GM20431 (cell line): ENCODE results near the gene PRRT4.

Source experiments
- in situ Hi-C: fragments of 300-500 bp; cut with MseI, MboI; formaldehyde crosslinking; loops from one replicate; pipeline ENCODE4 v1.15.0; 2020; ENCODE audit warnings: low sequenced_read_pairs; ENCODE audit not compliant: unreplicated experiment

The PRRT4 gene

GRCh38 chr7:128396357-128396756, 34.9 kb upstream of the PRRT4 start:
- in situ Hi-C loops: no loop called here

GRCh38 chr7:128395748-128396147, 34.3 kb upstream of the PRRT4 start:
- in situ Hi-C loops: no loop called here

GRCh38 chr7:128394904-128395496, 33.5 kb upstream of the PRRT4 start:
- in situ Hi-C loops: no loop called here

GRCh38 chr7:128393526-128394330, 32.2 kb upstream of the PRRT4 start:
- in situ Hi-C loops: no loop called here

- in situ Hi-C loops: no loop called here
Measured at GRCh38 chr7:128392446-128393327, 31.2 kb upstream of the PRRT4 start.

DNA sequence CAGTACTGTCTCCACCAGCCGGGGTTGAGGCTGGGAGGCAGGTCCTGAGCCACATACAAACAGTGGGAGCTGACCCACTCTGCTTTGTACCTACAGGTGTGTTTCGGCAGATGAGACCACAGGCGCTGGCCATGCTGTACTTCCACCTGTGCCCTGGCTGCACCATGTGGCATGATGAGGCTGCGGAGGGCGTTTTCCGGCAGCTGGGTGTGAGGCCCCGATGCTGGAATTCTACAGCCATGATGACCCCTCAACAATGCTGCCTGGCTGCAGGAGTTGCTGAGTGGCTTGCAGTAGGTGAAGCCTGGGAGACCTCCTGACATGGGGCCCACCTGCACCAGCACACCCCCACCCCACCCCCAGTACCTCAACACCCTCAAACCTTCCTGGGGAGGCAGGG, 30.3 kb upstream of the PRRT4 start:
- in situ Hi-C loops: no loop called here

DNA sequence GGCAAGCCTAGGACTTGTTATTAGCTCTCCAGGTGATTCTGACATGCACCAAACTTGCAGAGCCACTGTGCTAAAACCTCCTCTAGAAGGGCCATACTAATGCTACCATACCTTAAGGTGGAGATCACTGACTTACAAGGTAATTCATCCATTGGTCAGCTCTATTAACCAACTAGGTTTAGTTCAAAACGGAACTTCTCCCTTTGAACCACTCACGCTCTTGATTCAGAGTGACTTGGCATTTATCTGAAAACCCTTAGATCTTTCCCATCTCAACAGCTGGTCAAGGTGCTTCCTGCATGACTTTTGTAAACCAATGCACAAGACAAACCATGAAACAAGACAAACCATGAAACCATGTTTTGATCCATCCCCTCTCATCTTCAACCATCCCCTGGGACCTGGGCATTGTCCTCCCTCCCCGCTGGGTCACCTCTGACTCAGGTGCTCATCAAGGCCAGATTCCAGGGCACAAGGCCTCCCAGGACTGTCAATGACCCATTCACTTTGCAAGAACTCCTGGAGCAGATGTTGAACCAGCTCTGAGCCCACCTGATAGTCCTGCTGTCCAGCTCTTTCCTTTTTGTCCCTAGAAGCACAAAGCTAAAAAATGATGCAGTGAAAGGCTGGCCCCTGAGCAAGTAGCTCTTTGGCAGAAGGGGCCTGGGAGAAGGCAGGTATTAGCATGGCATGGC, 29.5 kb upstream of the PRRT4 start:
- in situ Hi-C loops: no loop called here

DNA sequence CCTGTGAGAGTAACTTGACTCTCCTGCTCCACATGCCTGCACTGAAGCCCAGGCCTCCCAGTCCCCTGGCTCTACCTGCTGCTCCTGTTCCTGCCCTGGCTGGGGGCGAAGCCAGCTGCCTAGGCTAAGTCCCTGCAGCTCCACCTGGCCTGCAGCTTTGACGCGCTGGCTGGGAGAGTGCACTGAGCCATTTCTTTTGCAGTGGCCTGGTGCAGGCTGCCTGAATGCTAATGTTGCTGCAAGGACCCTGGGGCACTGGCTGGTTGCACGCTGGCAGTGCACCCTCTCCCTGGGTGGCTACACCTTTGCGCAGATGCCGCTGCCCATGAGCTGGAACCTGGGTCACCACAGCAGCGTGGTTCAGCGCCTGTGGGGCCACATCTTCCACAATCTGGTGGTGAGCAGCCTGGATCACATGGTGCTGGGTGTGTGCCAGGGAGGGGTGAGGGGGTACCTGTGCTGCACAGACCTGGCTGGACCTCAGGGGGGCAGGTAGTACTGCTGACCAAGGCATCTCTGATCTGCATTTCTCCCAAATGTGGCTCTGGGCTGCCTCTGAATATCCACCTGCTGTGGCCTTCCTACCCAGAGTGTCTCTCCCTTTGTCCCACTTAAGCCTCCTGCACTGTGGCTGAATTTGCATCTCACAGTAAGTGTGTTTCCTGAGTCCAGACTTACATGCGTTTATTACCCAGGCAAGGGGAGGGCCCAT, 28.3 kb upstream of the PRRT4 start:
- in situ Hi-C loops: no loop called here

- in situ Hi-C loops: no loop called here
Measured at GRCh38 chr7:128389085-128389617, 27.7 kb upstream of the PRRT4 start.

DNA sequence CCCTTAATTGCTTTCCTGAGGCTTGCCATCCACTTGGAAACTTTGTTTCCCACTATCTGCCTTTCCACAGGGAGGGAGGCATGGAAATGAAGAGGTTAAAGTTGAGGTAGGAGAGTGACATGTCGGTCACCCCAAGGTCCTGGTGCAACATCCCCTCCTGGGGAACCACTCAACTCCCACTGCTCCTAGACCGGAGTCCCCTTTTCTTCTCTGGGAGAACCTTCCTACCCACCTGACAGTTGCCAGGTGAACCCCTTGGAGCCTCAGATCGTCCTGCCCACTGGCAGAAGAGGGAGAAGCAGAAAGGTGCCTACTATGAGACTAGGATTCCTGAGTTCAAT, 26.6 kb upstream of the PRRT4 start:
- in situ Hi-C loops: no loop called here

DNA sequence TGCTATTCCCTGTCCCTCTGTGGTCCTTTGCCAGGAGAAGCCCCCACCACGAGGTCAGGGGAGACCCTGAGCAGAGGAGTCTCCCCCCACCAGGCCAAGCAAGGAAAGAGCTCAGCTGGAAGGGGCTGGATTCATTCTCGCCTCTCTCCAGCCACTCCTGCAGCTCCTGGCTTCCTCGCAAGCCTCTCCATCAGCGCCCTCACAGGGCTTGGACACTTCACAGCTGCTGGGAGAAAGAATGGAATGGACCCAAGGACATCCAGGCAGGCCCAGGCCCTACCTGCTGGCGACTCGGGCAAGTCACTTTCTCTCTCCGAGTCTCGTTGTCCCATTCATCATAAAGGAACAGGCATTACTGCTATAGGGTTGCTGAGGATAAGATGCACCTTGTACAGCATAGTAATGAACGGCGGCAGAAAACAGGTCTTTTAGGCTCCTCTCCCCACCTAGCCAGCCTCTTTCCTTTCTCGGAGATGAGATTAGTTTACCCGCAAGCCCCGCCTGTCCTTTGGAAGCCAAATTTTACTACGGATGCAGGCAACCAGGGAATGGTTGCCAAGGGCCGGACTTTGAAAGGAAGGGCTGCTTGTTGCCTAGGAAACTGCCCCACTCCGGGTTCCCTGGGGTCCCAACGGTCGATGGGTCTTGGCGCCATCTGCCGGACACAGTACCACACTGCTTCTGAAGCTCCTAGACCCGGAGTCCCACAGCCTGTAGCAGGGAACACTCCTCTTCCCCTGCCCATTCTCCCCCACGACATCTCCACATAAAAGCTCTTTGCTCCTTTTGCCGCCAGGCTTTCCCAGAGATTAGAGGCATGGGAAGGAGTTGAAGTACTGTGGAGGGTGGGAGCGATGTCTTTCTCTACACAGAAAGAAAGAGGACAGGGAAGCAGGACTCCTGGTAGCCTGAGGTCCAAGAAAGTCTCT, 26.0 kb upstream of the PRRT4 start:
- in situ Hi-C loops: no loop called here

DNA sequence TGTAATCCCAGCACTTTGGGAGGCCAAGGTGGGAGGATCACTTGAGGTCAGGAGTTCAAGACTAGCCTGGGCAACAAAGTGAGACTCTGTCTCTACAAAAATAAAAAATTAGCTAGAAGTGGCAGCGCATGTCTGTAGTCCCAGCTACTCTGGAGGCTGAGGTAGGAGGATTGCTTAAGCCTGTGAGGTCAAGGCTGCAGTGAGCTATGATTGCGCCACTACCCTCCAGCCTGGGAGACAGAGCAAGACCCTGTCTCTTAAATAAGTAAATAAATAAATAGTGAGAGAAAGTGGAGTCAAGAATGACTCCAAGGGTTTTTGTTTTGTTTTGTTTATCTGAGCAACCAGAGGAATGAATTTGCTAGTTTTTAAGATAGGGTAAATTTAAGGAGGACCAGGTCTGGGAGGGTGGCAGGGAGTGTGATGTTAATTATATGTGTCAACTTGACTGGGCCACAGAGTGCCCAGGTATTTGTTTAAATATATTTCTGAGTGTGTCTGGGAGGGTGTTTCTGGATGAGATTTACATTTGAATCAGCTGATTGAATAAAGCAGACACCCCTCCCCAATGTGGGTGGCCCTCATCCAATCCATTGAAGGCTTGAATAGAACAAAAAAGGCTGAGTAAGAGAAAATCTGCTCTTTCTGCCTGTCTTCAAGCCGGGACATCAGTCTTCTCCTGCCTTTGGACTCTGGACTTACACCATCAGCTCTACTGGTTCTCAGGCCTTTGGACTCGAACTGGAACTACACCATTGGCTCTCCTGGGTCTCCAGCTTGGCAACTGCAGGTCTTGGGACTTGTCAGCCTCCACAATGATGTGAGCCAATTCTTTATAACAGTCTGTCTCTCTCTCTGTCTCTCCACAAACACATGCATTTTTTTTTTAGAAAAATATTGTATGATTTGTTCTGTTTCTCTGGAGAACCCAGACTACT, 24.8 kb upstream of the PRRT4 start:
- in situ Hi-C loops: no loop called here

DNA sequence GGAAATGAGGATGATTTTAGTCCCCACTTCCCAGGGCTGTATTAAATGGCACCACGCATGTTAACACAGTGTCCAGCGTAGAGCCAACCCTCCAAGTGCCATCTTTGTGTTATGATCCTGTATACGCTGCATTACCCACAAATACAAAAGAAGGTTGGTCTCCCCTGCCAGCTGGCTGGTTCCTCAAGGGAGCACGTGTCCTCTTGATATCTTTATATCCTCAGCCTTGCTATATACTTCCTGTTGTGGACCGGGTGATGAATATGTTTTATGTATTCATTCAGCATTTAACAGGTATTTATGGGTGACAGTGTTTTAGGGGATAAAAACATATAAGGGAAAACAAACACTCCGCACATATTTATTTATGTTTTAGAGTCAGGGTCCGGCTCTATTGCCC, 23.2 kb upstream of the PRRT4 start:
- in situ Hi-C loops: no loop called here

GRCh38 chr7:128383776-128384175, 22.3 kb upstream of the PRRT4 start:
- in situ Hi-C loops: no loop called here

DNA sequence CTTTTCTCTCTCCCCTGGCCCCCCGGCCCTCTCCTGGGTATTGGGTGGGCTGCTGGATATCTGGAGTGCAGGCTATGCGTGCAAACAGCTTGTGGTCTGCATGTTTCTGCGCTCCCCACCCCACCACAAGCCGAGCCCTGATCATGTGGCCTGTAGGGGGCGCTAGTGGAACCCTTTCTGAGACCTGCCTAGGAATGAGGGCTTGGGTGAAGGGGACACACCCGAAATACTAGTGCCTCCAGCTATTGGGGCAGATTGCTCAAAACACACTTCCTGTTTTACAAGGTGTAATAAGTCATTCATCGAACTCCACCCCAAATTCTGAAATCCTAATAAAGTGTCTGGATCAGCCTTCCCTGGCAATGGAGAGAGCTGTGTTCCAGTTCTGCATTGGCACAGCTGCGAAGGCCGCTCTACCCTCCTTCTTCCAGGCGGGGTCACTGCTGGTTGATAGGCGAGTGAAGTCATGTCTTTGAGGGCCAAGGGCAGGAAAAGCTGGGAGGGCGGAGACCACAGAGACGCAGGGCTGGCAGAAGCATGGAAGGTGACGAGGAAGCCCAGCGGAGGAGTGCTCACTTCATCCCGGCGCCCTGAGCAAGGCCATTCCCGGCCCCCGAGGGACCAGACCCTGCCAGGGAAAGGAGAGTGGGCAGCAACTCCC, 19.8 kb upstream of the PRRT4 start:
- in situ Hi-C loops: no loop called here

DNA sequence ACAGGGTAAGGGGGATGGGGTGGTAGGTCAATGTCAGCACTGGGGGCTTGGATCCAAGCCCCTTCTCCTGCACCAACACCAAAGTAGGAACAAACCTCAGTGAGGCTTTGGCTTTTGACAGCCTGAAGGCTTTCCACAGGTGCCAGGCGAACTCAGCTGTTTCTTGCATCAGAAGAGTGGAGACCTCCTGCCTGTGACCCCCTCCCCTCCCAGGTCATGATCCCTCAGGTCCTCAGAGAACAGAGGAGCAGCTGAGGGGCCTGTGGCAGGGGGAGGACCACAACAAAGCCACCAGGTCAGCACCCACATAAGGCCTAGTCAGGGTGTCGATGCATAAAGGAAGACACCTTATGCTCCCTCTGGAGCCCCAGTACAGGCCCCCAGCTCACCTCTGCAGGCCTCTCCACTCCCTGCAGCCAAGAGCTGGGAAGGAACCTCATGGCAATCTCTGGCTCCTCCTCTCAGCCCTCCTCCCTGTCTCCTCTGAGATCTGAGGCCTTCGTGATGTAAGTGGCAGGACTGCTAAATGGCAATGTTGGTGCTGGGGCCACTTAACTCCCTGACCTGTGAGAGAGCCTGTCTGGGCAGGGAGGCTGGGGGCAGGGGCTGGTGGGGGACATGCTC, 19.1 kb upstream of the PRRT4 start:
- in situ Hi-C loops: no loop called here
